ENCODE data around the gene SKIC2.
"Not testable (repeated sequence)": the region's sequence is repeated elsewhere in the genome, so short reads cannot be mapped to it uniquely, and the experiment has no call there.

SKIC2 gene

GRCh38 chr6:32003301-32003700 is 44.3 kb downstream of the SKIC2 start:
- not testable (repeated sequence) for DNase-seq

- DNase-seq: not testable (repeated sequence)
Observed at GRCh38 chr6:32004393-32004792, 45.4 kb downstream of the SKIC2 start.

- DNase-seq: not testable (repeated sequence)
Observed at GRCh38 chr6:32004864-32005537, 46.0 kb downstream of the SKIC2 start.

- not testable (repeated sequence) for DNase-seq
Observed at GRCh38 chr6:32005538-32005880, 46.5 kb downstream of the SKIC2 start.

- DNase-seq: not testable (repeated sequence)
Observed at GRCh38 chr6:32005991-32006529, 47.1 kb downstream of the SKIC2 start.

- not testable (repeated sequence) for DNase-seq
Observed at GRCh38 chr6:32007086-32007485, 48.1 kb downstream of the SKIC2 start.

- DNase-seq: not testable (repeated sequence)
Observed at GRCh38 chr6:32008037-32008436, 49.1 kb downstream of the SKIC2 start.

- not testable (repeated sequence) for DNase-seq
Observed at GRCh38 chr6:32008616-32009015, 49.6 kb downstream of the SKIC2 start.

GRCh38 chr6:32009537-32009936 is 50.6 kb downstream of the SKIC2 start:
- DNase-seq: not testable (repeated sequence)

GRCh38 chr6:32010856-32011530 is 52.0 kb downstream of the SKIC2 start:
- DNase-seq: not testable (repeated sequence)

- peak in 2 of 56 donors; percentile 5 to 25 for DNase-seq
Observed at GRCh38 chr6:32012941-32013617, 54.1 kb downstream of the SKIC2 start.

GRCh38 chr6:32013738-32014137 is 54.8 kb downstream of the SKIC2 start:
- DNase-seq: not testable (repeated sequence)

GRCh38 chr6:32014547-32014946 is 55.6 kb downstream of the SKIC2 start, which contains the start of gene C4B:
Gene C4B, plus strand, starts transcription at chr6:32014795. Its CDS starts 51 bp downstream, at chr6:32014846.
- not testable (repeated sequence) for DNase-seq
